ENCODE data around the gene FGFR2. TPM values are rescaled to one million over a fixed set of nuclear protein-coding genes. Genes with fewer than 3 reads are reported as not detected.

The FGFR2 gene
- total RNA-seq, 4 donors from 2014 or later, result 22.5 to 58.0 (median 44.4) TPM

GRCh38 chr10:121611393-121612159 lies 13.3 kb upstream of the FGFR2 start:
- DNase-seq, result no peak
- Histone ChIP-seq H3K27me3 (peaks cover 0 to 26% (median 0%) of the 10 kb centered on the region in 4 donors), H3K27ac (peak overlapping the region in 1 of 4 donors; percentile 24), H3K4me1 (peaks cover 0 to 29% (median 8%) of the 10 kb centered on the region in 3 donors), H3K36me3 (no peaks in the 10 kb centered on the region), H3K9me3 (no peaks in the 10 kb centered on the region), H3K4me3 (no peak overlapping the region)
- TF ChIP-seq POLR2A (IDR thresholded peaks at IDR 0.05) (no peak), CTCF (IDR thresholded peaks at IDR 0.05) (no peak)
- intact Hi-C loops (cut with DNase I), result loop anchor here (10.0 kb wide), 1 partner anchor 123 kb away; no protein-coding TSS in a partner anchor
- 75 to 77% methylated on average over 5 to 11 of the region's 12 CpGs for WGBS, 2 donors

GRCh38 chr10:121610798-121611323 lies 12.6 kb upstream of the FGFR2 start:
- DNase-seq, result no peak
- 52% methylated on average over 7 of the region's 7 CpGs for WGBS, 2 donors
- Histone ChIP-seq H3K27ac (peak overlapping the region in 1 of 4 donors; percentile 24), H3K9me3 (no peaks in the 10 kb centered on the region), H3K4me1 (peaks cover 0 to 29% (median 8%) of the 10 kb centered on the region in 3 donors), H3K4me3 (no peak overlapping the region), H3K36me3 (no peaks in the 10 kb centered on the region), H3K27me3 (peaks cover 0 to 26% (median 0%) of the 10 kb centered on the region in 4 donors)
- intact Hi-C loops (cut with DNase I), result loop anchor here (10.0 kb wide), 1 partner anchor 124 kb away; no protein-coding TSS in a partner anchor
- TF ChIP-seq CTCF (IDR thresholded peaks at IDR 0.05), result no peak
- no peak for TF ChIP-seq POLR2A (IDR thresholded peaks at IDR 0.05)

- Histone ChIP-seq H3K4me3 (no peak overlapping the region), H3K36me3 (no peaks in the 10 kb centered on the region), H3K27me3 (peaks cover 0 to 26% (median 0%) of the 10 kb centered on the region in 4 donors), H3K27ac (no peak overlapping the region), H3K9me3 (no peaks in the 10 kb centered on the region), H3K4me1 (peaks cover 0 to 29% (median 8%) of the 10 kb centered on the region in 3 donors)
- intact Hi-C loops (cut with DNase I), result loop anchor here (5.0 to 10.0 kb wide), 2 partner anchors 125 to 662 kb away; no protein-coding TSS in a partner anchor
- DNase-seq, result no peak
- WGBS, 2 donors, result 79 to 86% methylated on average over 14 to 15 of the region's 17 CpGs
- no peak for TF ChIP-seq CTCF (IDR thresholded peaks at IDR 0.05)
- no peak for TF ChIP-seq POLR2A (IDR thresholded peaks at IDR 0.05)
Measured at GRCh38 chr10:121609426-121610380, 11.5 kb upstream of the FGFR2 start.

GRCh38 chr10:121608469-121609190 lies 10.4 kb upstream of the FGFR2 start:
- peaks cover 0 to 29% (median 8%) of the 10 kb centered on the region in 3 donors for H3K4me1 ChIP-seq
- H3K27me3 ChIP-seq, result peaks cover 0 to 31% (median 0%) of the 10 kb centered on the region in 4 donors
- 9 to 12% methylated on average over 13 to 21 of the region's 59 CpGs for WGBS, 2 donors
- intact Hi-C loops (cut with DNase I), result loop anchor here (5.0 kb wide), 1 partner anchor 661 kb away; no protein-coding TSS in a partner anchor
- H3K36me3 ChIP-seq, result no peaks in the 10 kb centered on the region
- H3K9me3 ChIP-seq, result no peaks in the 10 kb centered on the region
- H3K4me3 ChIP-seq, result peak overlapping the region; percentile 12 to 56 (median 34)
- H3K27ac ChIP-seq, result peak overlapping the region in 3 of 4 donors; percentile 50 to 62 (median 55)
- TF ChIP-seq POLR2A (IDR thresholded peaks at IDR 0.05) (no peak), CTCF (IDR thresholded peaks at IDR 0.05) (peak; percentile 70 to 97 (median 90))
- no peak for DNase-seq
